ENCODE results near the gene HASPIN. TPM values are rescaled to one million over a fixed set of nuclear protein-coding genes. Genes with fewer than 3 reads are reported as not detected.

Gene HASPIN
- total RNA-seq, 4 donors from 2014 or later, result 0.20 to 1.3 (median 0.24) TPM

DNA sequence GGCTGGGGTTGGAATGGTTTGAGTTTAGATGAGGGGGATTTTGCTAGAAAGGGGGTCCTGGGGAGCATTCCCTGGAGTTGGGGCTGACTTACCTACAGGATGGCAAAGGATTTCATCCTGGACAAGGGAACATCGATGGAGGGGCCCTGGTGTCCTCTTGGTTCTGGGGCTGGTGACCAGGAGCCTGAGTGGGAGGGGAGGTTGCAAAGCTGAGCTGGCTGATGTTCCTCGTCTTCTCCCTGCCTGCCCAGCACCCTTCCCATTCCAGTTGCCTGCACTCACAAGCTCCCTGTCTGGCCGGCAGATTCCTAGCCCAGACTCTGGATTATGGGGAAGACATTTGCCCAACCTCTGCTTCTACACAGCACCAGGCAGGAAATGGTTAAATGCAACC lies 40.1 kb downstream of the HASPIN start:
- H3K9me3 ChIP-seq, result no peaks in the 10 kb centered on the region
- H3K27me3 ChIP-seq, result no peaks in the 10 kb centered on the region
- DNase-seq (no peak), ATAC-seq (no peak)
- TF ChIP-seq, protein P1, sequence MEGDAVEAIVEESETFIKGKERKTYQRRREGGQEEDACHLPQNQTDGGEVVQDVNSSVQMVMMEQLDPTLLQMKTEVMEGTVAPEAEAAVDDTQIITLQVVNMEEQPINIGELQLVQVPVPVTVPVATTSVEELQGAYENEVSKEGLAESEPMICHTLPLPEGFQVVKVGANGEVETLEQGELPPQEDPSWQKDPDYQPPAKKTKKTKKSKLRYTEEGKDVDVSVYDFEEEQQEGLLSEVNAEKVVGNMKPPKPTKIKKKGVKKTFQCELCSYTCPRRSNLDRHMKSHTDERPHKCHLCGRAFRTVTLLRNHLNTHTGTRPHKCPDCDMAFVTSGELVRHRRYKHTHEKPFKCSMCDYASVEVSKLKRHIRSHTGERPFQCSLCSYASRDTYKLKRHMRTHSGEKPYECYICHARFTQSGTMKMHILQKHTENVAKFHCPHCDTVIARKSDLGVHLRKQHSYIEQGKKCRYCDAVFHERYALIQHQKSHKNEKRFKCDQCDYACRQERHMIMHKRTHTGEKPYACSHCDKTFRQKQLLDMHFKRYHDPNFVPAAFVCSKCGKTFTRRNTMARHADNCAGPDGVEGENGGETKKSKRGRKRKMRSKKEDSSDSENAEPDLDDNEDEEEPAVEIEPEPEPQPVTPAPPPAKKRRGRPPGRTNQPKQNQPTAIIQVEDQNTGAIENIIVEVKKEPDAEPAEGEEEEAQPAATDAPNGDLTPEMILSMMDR (IDR thresholded peaks at IDR 0.05 in 4 of 5, conservative IDR thresholded peaks at IDR 0.05 in 1 of 5), result no peak
- no peak for TF ChIP-seq POLR2A (IDR thresholded peaks at IDR 0.05)
- intact Hi-C loops (cut with DNase I; ENCODE audit: low total_unique reads), result no loop called here
- H3K27ac ChIP-seq, result no peak overlapping the region
- no peaks in the 10 kb centered on the region for H3K36me3 ChIP-seq
- in situ Hi-C loops (cut with MboI; ENCODE audit: low sequenced_read_pairs in 4 of 4), result no loop called here
- no peaks in the 10 kb centered on the region for H3K4me1 ChIP-seq
- no peak overlapping the region for H3K4me3 ChIP-seq

DNA sequence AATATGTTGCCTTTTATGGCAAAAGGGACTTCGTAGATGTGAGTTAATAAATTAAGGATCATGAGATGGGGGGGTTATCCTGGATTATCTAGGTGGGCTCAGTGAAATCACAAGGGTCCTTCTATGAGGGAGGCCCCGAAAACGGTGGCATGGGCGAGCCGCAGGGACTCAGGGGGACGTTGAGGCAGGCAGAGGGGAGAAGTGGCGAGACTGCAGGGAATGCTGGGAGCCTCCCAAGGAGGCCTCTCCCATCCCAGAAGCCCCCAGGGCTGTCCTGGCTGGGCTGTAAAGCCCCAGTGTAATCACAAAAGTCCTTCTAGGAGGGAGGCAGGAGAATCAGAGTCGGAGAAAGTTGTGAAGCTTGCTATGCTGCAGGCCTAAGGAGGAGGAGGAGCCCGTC lies 42.3 kb downstream of the HASPIN start:
- H3K27ac ChIP-seq, result no peak overlapping the region
- ATAC-seq, result no peak
- in situ Hi-C loops (cut with MboI; ENCODE audit: low sequenced_read_pairs in 4 of 4) (no loop called here), intact Hi-C loops (cut with DNase I; ENCODE audit: low total_unique reads) (no loop called here)
- no peaks in the 10 kb centered on the region for H3K27me3 ChIP-seq
- DNase-seq, result no peak
- no peaks in the 10 kb centered on the region for H3K36me3 ChIP-seq
- TF ChIP-seq POLR2A (IDR thresholded peaks at IDR 0.05), result no peak
- TF ChIP-seq, protein P1 (IDR thresholded peaks at IDR 0.05 in 4 of 5, conservative IDR thresholded peaks at IDR 0.05 in 1 of 5), result no peak
- no peaks in the 10 kb centered on the region for H3K9me3 ChIP-seq
- H3K4me3 ChIP-seq, result no peak overlapping the region
- H3K4me1 ChIP-seq, result no peaks in the 10 kb centered on the region

DNA sequence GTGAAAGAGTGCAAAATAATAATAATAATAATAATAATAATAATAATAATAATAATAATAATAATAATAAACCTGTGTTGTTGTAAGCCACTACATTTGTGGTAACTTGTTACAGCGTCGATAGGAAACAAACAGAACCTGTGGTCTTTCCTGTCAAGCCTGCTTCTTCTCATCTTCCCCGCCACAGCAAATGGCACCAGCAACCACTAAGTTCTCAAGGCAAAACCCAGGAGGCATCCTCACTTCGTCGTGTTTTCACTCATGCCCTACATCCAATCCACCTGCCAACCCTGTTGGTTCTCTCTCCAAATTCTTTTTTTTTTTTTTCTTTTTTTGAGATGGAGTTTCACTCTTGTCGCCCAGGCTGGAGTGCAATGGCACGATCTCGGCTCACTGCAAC lies 43.1 kb downstream of the HASPIN start:
- TF ChIP-seq POLR2A (IDR thresholded peaks at IDR 0.05), result no peak
- TF ChIP-seq, protein P1 (IDR thresholded peaks at IDR 0.05 in 4 of 5, conservative IDR thresholded peaks at IDR 0.05 in 1 of 5), result no peak
- in situ Hi-C loops (cut with MboI; ENCODE audit: low sequenced_read_pairs in 4 of 4), result no loop called here

DNA sequence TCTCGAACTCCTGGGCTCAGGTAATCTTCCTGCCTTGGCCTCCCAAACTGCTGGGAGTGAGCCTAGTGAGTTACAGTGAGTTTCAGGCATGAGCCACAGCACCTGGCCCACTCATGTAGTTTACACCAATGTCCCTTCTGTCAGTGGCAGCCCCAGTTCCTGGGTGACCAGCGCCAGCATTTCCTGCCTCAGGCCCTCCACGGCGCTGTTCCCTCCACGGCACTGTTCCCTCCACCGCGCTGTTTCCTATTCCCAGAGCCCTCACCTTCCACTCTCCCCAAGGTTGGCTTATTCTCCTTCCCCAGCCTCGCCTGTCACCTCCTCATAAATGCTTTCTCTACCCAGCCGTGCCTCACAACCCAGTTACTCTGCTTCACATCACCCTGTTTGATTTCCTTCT lies 44.6 kb downstream of the HASPIN start:
- H3K9me3 ChIP-seq, result no peaks in the 10 kb centered on the region
- H3K4me1 ChIP-seq, result no peaks in the 10 kb centered on the region
- H3K27me3 ChIP-seq, result no peaks in the 10 kb centered on the region
- no peaks in the 10 kb centered on the region for H3K36me3 ChIP-seq
- intact Hi-C loops (cut with DNase I; ENCODE audit: low total_unique reads) (no loop called here), in situ Hi-C loops (cut with MboI; ENCODE audit: low sequenced_read_pairs in 4 of 4) (no loop called here)
- DNase-seq (no peak), ATAC-seq (no peak)
- no peak for TF ChIP-seq POLR2A (IDR thresholded peaks at IDR 0.05)
- TF ChIP-seq, protein P1 (IDR thresholded peaks at IDR 0.05 in 4 of 5, conservative IDR thresholded peaks at IDR 0.05 in 1 of 5), result no peak
- H3K27ac ChIP-seq, result no peak overlapping the region
- no peak overlapping the region for H3K4me3 ChIP-seq

More for the DNA sequence above, 43.1 kb downstream of the HASPIN start:
- H3K27ac ChIP-seq, result no peak overlapping the region
- no peaks in the 10 kb centered on the region for H3K4me1 ChIP-seq
- ATAC-seq (no peak), DNase-seq (no peak)
- H3K36me3 ChIP-seq, result no peaks in the 10 kb centered on the region
- no peaks in the 10 kb centered on the region for H3K27me3 ChIP-seq
- H3K9me3 ChIP-seq, result no peaks in the 10 kb centered on the region
- H3K4me3 ChIP-seq, result no peak overlapping the region
- intact Hi-C loops (cut with DNase I; ENCODE audit: low total_unique reads), result no loop called here

DNA sequence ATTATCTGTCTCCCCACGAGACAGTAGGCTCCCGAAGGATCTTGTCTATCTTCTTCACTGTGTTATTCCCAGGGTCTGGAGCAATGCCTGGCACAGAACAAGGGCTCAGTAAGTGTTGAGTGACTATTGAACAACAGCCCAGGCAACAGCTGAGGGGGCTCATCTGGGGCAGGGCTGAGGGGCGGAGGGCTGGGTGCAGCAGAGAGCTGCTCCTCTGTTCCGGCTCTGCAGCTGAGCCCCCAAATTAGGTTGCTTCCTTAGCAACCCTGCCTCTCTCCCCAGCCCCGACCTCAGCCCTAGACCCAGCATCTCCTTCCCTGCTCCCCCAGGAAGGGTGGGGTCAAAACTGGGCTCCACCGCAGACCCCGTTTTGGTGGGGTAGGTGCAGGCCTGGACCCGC lies 45.1 kb downstream of the HASPIN start:
- H3K4me3 ChIP-seq, result no peak overlapping the region
- DNase-seq (no peak), ATAC-seq (no peak)
- no peaks in the 10 kb centered on the region for H3K4me1 ChIP-seq
- intact Hi-C loops (cut with DNase I; ENCODE audit: low total_unique reads), result no loop called here
- H3K9me3 ChIP-seq, result no peaks in the 10 kb centered on the region
- no peak for TF ChIP-seq POLR2A (IDR thresholded peaks at IDR 0.05)
- TF ChIP-seq, protein P1 (IDR thresholded peaks at IDR 0.05 in 4 of 5, conservative IDR thresholded peaks at IDR 0.05 in 1 of 5), result no peak
- H3K27me3 ChIP-seq, result no peaks in the 10 kb centered on the region
- no peaks in the 10 kb centered on the region for H3K36me3 ChIP-seq
- in situ Hi-C loops (cut with MboI; ENCODE audit: low sequenced_read_pairs in 4 of 4), result no loop called here
- H3K27ac ChIP-seq, result no peak overlapping the region
